ENCODE results near the gene TTC39B.

- TF ChIP-seq, protein P1, sequence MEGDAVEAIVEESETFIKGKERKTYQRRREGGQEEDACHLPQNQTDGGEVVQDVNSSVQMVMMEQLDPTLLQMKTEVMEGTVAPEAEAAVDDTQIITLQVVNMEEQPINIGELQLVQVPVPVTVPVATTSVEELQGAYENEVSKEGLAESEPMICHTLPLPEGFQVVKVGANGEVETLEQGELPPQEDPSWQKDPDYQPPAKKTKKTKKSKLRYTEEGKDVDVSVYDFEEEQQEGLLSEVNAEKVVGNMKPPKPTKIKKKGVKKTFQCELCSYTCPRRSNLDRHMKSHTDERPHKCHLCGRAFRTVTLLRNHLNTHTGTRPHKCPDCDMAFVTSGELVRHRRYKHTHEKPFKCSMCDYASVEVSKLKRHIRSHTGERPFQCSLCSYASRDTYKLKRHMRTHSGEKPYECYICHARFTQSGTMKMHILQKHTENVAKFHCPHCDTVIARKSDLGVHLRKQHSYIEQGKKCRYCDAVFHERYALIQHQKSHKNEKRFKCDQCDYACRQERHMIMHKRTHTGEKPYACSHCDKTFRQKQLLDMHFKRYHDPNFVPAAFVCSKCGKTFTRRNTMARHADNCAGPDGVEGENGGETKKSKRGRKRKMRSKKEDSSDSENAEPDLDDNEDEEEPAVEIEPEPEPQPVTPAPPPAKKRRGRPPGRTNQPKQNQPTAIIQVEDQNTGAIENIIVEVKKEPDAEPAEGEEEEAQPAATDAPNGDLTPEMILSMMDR (IDR thresholded peaks at IDR 0.05; ENCODE audit: low read length) = no peak
- TF ChIP-seq EZH2 (IDR thresholded peaks at IDR 0.05; ENCODE audit: borderline replicate concordance, low read length) = no peak
Measured at GRCh38 chr9:15191378-15191777, 115.6 kb downstream of the TTC39B start.

Measured in OCI-LY1 (cell line).